Inflammatory macrophage treated with lipopolysaccharide for 1 hour (primary cell): ENCODE measurements around the gene GEMIN4.
A peak's percentile ranks its signal among the peaks of the same experiment; 100 is the strongest.
"Not testable (repeated sequence)": the region's sequence is repeated elsewhere in the genome, so short reads cannot be mapped to it uniquely, and the experiment has no call there.

Source experiments
- DNase-seq, 2 donors: peaks; one replicate each; pipeline ENCODE4 v3.0.0-alpha.2; 2020 to 2022

Gene GEMIN4

GRCh38 chr17:774313-774584, 22.2 kb upstream of the GEMIN4 start:
- DNase-seq = no peak

DNA sequence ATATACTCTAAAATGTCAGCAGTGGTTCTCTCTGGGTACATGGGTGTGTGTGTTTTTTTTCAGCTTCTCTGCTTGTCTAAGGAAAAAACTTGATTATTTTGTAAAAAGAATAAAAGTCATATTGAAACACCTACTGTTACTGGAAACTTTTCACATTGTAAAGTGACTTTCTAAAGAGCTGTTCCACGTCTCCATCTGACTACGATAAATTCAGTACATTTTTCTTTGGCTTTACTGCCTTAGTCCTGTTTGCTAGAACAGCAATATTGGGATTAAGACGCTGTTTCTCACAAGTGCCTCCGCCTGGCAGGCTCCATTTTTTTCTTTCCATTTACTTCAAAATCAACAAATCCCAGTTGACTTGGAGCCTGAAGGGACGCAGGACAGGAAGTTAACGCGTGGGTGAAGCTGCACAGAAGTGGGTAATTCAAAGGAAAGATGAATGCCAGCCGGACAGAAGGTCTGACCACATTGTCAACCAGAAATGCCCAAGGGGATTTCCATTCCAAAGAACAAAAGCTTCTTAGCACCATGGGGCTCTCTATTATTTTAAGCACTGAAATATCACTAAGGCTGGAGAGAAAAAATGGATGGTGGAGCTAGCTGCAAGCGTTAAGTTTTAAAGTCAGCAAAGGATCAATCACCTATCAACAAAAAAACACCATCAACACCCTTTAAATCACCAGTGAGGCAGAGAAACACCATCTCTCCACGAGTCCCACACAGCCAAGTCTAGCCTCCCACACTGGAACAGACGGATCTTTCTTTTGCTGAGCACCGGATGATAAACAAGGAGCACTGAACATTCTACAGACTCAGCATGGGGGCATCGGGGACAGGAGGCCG, 21.6 kb upstream of the GEMIN4 start:
- no peak for DNase-seq

DNA sequence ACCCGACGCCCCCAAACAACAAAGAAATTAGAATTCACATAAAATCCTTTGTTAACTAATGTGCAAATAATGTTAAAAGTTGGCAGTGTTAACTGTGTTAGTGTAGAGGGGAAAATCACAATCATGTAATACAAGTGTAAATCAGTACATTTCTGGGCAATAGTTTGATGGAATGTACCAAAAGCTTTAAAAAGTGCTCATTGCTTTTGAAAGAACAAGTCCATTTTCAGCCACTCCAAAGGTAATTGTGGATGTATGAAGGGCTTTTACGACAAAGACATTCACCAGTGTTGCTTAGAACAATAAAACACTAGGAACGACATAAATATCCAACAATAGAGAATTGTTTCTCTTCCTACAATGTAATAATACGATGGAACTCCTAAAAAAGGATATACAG, 21.0 kb upstream of the GEMIN4 start:
- DNase-seq = no peak

GRCh38 chr17:767076-767475, 15.0 kb upstream of the GEMIN4 start:
- DNase-seq = no peak

DNA sequence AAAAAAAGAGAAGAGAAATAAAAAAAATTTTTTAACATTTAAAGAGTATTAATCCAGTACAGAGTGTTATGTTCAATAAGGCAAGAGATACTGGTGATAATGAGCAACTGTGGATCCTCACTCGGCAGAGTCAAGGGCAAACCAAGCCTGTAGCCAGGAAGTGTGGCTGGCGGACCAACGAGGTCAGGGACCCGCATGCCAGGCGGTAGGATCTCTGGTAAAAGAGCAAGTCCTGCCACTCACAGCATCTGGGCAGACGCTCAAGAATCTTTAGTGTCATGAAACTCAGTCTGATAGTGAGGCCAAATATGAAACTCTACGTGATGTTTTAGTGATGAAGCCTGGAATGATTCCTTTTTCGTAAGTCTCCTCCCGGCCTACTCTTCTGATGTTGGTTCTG, 8.3 kb upstream of the GEMIN4 start:
- DNase-seq = no peak

DNA sequence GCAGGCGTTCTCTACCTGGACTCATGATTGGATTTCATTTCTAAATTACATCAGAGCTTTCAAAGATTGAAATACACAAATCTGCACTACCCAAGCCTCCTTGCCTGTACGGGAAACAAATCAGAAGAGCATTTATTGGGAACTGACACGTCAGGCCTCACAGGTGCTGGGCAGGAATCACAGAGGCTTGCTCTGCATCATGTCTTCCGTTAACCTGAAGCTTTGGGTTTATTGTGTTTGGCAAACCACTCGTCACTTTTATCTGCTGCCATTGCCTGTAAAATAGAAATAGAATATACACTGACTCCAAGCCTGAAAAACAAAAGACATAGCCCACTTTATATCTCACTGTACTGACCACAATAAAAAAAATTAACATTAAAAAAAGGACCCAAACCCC, 7.9 kb upstream of the GEMIN4 start:
- DNase-seq = no peak

DNA sequence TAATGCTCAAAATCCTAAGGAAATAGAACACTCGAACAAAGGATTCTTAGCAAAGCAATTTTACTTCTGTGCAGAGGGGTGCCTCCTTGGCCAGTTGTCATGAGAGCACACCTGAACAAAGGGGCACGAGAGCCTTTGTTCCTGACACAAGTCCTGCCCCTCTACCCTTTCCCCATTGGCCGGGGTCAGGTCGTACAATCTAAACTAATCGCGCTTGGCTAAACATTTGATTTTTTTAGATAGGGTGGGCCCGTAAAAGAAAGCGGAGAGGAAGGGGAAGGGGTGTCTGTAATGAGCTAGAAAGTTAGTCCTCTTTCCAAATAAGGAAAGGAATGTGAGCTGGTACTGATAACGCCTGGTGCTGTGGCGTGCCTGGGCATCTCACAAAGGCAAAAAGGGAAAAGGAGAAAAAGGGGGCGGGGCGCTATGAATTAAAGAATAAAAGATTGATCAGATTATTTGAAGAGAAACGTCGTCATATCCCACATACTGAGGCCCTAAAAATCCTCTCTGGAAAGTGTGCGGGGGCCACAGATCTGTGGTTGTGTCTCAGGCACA, 4.0 kb upstream of the GEMIN4 start:
- DNase-seq = not testable (repeated sequence)

DNA sequence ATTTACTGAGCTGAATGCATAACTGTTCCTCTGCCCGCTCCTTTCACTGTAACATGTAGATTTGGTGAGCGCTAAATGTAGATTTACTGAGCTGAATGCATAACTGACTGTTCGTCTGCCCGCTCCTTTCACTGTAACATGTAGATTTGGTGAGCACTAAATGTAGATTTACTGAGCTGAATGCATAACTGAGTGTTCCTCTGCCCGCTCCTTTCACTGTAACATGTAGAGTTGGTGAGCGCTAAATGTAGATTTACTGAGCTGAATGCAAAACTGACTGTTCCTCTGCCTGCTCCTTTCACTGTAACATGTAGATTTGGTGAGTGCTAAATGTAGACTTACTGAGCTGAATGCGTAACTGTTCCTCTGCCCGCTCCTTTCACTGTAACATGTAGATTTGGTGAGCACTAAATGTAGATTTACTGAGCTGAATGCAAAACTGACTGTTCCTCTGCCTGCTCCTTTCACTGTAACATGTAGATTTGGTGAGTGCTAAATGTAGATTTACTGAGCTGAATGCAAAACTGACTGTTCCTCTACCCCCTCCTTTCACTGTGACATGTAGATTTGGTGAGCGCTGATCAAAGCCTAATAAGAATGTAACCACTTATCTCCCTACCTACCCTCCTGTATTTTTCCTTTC, 3.4 kb upstream of the GEMIN4 start:
- DNase-seq = not testable (repeated sequence)

- no peak for DNase-seq
Observed at GRCh38 chr17:753418-753817, 1.4 kb upstream of the GEMIN4 start.

DNA sequence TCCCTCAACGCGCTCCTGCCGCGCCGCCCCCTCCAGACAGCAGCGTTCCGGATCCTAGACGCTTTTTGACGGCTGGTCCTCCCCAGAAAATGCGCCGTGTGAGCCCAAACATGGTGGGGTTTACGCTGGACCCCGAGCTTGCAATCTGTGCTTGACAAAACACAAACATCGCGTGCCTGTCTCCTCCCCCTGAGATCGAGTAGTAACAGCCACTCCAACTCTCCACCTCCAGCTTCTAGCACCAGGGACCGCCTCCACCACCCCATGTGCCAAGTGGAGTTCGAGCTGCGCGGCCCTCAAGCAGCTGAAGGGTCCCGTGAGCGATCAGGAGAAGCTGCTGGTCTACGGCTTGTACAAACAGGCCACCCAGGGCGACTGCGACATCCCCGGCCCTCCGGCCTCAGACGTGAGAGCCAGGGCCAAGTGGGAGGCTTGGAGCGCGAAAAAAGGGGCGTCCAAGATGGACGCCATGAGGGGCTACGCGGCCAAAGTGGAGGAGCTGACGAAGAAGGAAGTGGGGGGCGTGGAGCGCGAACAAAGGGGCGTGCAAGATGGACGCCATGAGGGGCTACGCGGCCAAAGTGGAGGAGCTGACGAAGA, 656 bp upstream of the GEMIN4 start:
- DNase-seq = no peak

- peak; percentile 44 to 51 for DNase-seq
Observed at GRCh38 chr17:751269-752001, 629 bp downstream of the GEMIN4 start.

DNA sequence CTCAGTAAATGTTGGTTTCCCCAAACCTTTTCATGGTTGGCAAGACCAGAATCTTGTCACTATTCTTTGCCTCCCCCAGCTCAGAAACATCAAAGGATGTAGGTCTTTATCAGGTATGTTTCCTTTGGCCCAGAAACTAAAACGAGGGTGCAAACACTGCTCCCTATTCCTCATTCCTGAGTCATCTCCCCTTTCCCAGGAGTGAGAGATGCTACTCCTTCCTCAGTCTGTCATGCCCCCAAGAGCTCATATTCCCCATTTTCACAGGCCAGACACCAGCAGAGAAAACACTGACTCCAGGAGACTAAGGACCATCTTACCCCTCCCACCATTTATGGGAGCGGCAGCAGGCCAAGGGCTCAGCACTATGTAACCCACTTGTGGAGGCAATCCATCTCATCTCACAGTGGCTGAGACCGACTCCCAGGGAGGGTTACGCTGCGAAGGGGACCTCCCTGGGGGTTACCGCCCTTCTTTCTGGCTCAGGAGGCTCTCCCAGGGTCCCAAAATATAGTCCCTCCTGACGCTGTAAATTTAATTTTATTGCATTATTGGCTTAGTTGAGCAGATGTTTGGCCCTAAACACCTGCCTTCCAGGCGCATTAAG, 1.5 kb downstream of the GEMIN4 start:
- DNase-seq = no peak

GRCh38 chr17:749359-749758, 2.7 kb downstream of the GEMIN4 start:
- not testable (repeated sequence) for DNase-seq

- not testable (repeated sequence) for DNase-seq
Observed at GRCh38 chr17:748604-749003, 3.5 kb downstream of the GEMIN4 start.

GRCh38 chr17:746783-747629, 5.1 kb downstream of the GEMIN4 start:
- DNase-seq = no peak

GRCh38 chr17:746181-746580, 5.9 kb downstream of the GEMIN4 start:
- DNase-seq = no peak

- DNase-seq = no peak
Observed at GRCh38 chr17:745406-745805, 6.7 kb downstream of the GEMIN4 start.

- DNase-seq = no peak
Observed at GRCh38 chr17:744937-745336, 7.1 kb downstream of the GEMIN4 start.

- DNase-seq = no peak
Observed at GRCh38 chr17:743139-743538, 8.9 kb downstream of the GEMIN4 start.

- peak in 1 of 2 donors; percentile 22 for DNase-seq
Observed at GRCh38 chr17:742147-742793, 9.8 kb downstream of the GEMIN4 start.
